HCT116 (cell line): Measurements from ENCODE around the gene ITGB6.

Source experiments
- CTCF ChIP-seq, 3 experiments: fragments of 200-600 bp in 1 of 3; sonication (generic) in 1 of 3; IDR thresholded peaks in 2 of 3; conservative IDR thresholded peaks in 1 of 3; 2 replicates each; pipeline ENCODE4 v1.5.1; 2012 to 2017; ENCODE audit warnings: low read depth in 2 of 3, low read length in 2 of 3, antibody characterized with exemption in 1 of 3, borderline replicate concordance in 1 of 3, control low read depth in 1 of 3, mild to moderate bottlenecking in 1 of 3, mixed read lengths in 1 of 3, mixed run types in 1 of 3, moderate library complexity in 1 of 3; ENCODE audit not compliant: insufficient read depth in 1 of 3
- EZH2 ChIP-seq: fragments of 200-600 bp; sonication (generic); IDR thresholded peaks from 2 replicates; pipeline ENCODE4 v1.6.1; 2017; ENCODE audit warnings: antibody characterized with exemption, mixed run types
- EZH2phosphoT487 ChIP-seq: fragments of 200-600 bp; IDR thresholded peaks from 2 replicates; pipeline ENCODE4 v1.6.1; 2018; ENCODE audit warnings: antibody characterized with exemption, borderline replicate concordance
- POLR2A ChIP-seq: IDR thresholded peaks from 2 replicates; pipeline ENCODE4 v1.7.0; 2011; ENCODE audit warnings: borderline replicate concordance; ENCODE audit not compliant: insufficient read depth, insufficient read length; ENCODE audit errors: extremely low read depth
- POLR2AphosphoS5 ChIP-seq: IDR thresholded peaks from 2 replicates; pipeline ENCODE4 v1.6.1; 2011; ENCODE audit warnings: mild to moderate bottlenecking, low read depth, low read length, moderate library complexity
- ZFX ChIP-seq: fragments of 450-650 bp; IDR thresholded peaks from 2 replicates; pipeline ENCODE4 v1.6.1; 2017
- TF ChIP-seq, protein P1 (sequence below): IDR thresholded peaks from 2 replicates; pipeline ENCODE4 v1.6.1; 2012

DNA sequence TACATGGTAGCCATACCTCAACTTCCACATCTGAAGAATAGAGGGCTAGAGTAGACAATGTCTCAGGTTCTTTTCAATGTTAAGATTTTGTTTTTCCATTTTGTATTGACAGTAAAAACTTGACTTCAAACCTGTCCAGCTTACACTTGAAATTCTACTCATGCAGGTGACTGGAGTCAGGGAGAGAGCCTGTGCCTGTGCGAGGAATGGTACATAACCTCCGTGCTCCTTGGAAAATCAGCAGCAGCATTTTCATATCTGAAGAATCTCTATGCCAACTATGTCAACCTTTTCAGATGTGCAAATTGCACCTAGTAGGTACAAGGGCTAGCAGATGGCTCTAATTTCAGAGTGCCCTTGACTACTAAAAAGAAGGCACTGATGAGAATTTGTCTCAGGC is 139.8 kb downstream of the ITGB6 start:
- TF ChIP-seq, protein P1, sequence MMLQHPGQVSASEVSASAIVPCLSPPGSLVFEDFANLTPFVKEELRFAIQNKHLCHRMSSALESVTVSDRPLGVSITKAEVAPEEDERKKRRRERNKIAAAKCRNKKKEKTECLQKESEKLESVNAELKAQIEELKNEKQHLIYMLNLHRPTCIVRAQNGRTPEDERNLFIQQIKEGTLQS, result no peak
- no peak for TF ChIP-seq CTCF (IDR thresholded peaks at IDR 0.05 in 2 of 3, conservative IDR thresholded peaks at IDR 0.05 in 1 of 3; ENCODE audit: borderline replicate concordance in 1 of 3, insufficient read depth in 1 of 3, low read depth in 2 of 3, low read length in 2 of 3)
- TF ChIP-seq ZFX, result no peak
- TF ChIP-seq EZH2phosphoT487, result no peak
- TF ChIP-seq POLR2A, result no peak
- no peak for TF ChIP-seq POLR2AphosphoS5
- TF ChIP-seq EZH2, result no peak
